Kidney (tissue), 14 donors: Measurements from ENCODE around the gene ZNF784. TPM values are rescaled to one million over a fixed set of nuclear protein-coding genes. Genes with fewer than 3 reads are reported as not detected.

Source experiments
- DNase-seq, 5 donors: peaks; one replicate each; pipeline ENCODE4 v3.0.0-alpha.2; 2013 to 2020
- FAIRE-seq: peaks from 2 replicates; lab custom pipeline; 2012; peaks lifted over from hg19 to GRCh38; lab: Jason Lieb, UNC
- H3K27ac ChIP-seq, 2 donors: one replicate each; pipeline ENCODE4 v1.7.0; 2013; ENCODE audit warnings: low read depth in 2 of 2, low read length in 2 of 2, inconsistent platforms in 1 of 2
- H3K27me3 ChIP-seq: one replicate; pipeline ENCODE4 v1.7.1; 2013; ENCODE audit warnings: low read length, inconsistent platforms; ENCODE audit not compliant: control insufficient read depth, insufficient read depth
- H3K36me3 ChIP-seq, 3 donors: one replicate each; pipeline versions ENCODE4 v1.7.0 to v1.7.1; 2013; ENCODE audit warnings: low read length in 3 of 3, control low read depth in 1 of 3, inconsistent platforms in 1 of 3; ENCODE audit not compliant: insufficient read depth in 3 of 3, control insufficient read depth in 2 of 3
- H3K4me1 ChIP-seq, 3 donors: one replicate each; pipeline versions ENCODE4 v1.7.0 to v1.7.1; 2013; ENCODE audit warnings: low read length in 3 of 3, inconsistent platforms in 1 of 3, low read depth in 1 of 3; ENCODE audit not compliant: control insufficient read depth in 2 of 3, insufficient read depth in 2 of 3
- H3K4me3 ChIP-seq, 3 donors: one replicate each; pipeline versions ENCODE4 v1.7.0 to v1.8.1; 2013; ENCODE audit warnings: low read length in 3 of 3, control low read depth in 1 of 3, inconsistent platforms in 1 of 3
- H3K9ac ChIP-seq, 3 donors: one replicate each; pipeline versions ENCODE4 v1.7.0 to v1.7.1; 2013; ENCODE audit warnings: low read length in 3 of 3, control low read depth in 1 of 3, inconsistent platforms in 1 of 3
- H3K9me3 ChIP-seq, 3 donors: one replicate each; pipeline versions ENCODE4 v1.7.0 to v1.7.1; 2013; ENCODE audit warnings: low read length in 3 of 3, control low read depth in 1 of 3, inconsistent platforms in 1 of 3; ENCODE audit not compliant: control insufficient read depth in 2 of 3, insufficient read depth in 1 of 3
- intact Hi-C: fragments of 100-400 bp; cut with DNase I; formaldehyde crosslinking; loops from one replicate; pipeline ENCODE4 v1.11.1; 2022
- polyA plus RNA-seq: library from polyadenylated mRNA; stranded (reverse); fragments of 350-450 nt; fragmentation: Illumina TruSeq; extraction: RNeasy Lipid Tissue Mini Kit (QIAGEN cat#74804); gene quantifications from one replicate; pipeline ENCODE4 v1.2.3, GENCODE V29; 2014; ENCODE audit warnings: low read depth, low replicate concordance; ENCODE audit not compliant: insufficient read depth
- total RNA-seq: library from RNA; stranded (reverse); fragmentation: NEBNext Ultra II Directional; extraction: Animal tissue kit (Norgen Biotek cat#: 25700); gene quantifications from one replicate; pipeline ENCODE4 v1.2.1, GENCODE V29; 2021
- TF ChIP-seq, protein P1 (sequence below): IDR thresholded peaks from 3 replicates; pipeline ENCODE4 v1.5.1; 2012; ENCODE audit warnings: mild to moderate bottlenecking, moderate library complexity, borderline replicate concordance; ENCODE audit not compliant: insufficient read depth; ENCODE audit errors: extremely low read depth
- donor health status: control.
- donor health status: control.
- donor health status: control.
- donor health status: control.
- donor health status: control.
- donor health status: DM: yes; HTN: yes; CAD: no.
- donor health status: Normal renal cell carcinoma (clear cell type).

ZNF784 gene
- total and polyA plus RNA-seq, 2 donors from 2014 or later = 6.6 to 9.8 TPM

DNA sequence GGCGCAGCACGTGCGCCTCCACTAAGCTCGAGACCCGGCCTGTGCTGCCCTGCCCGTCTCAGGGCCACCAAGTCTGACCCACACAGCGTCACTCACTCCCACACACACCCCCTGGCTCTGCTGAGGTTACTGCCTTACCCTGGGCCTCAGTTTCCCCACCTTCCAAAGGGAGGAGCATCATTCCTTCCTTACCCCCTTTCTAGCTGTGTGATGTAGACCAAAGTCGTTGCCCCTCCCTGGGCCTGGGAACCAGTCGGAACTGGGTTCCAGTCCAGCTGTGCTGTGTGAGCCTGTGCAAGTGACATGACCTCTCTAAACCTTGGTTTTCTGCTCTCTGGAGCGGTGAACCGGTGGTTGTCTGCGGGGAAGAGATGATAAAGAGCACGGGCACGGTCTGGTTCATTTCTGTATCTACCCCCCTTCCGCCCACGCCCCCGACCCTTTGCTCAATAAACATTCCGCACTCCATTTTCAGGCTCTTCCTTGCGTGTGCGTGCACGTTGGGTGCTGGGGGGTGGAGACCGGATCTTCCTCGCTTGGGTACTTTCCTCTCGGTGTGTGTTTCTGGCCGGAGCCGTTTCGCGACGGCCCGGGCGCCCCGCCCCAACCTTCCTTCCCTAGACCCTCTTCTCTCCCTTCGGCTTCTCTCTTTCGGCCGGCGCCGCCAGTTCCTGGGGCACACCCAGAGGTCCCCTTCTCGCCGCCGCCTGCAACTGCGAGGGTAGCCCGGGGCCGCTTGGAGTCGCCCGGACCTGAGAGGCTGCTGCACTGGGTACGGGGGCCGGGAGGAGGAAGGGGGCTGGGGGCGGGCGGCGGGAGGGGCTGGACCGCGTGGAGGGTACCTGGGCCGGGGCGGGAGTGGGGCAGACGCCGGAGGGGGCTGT is 18.9 kb upstream of the ZNF784 start, which contains the start of gene ZNF581:
TSS of gene ZNF581 (plus strand) at position 647 of the 884 bp plus-strand sequence. CDS start 923 bp downstream, outside the sequence.
- peak within 1 kb of the TSS; percentile 72 to 74 for H3K27ac ChIP-seq
- peak; percentile 73 to 94 (median 84) for DNase-seq
- H3K27me3 ChIP-seq = no peaks in the 10 kb centered on the region
- H3K9ac ChIP-seq = peak within 1 kb of the TSS; percentile 30 to 84 (median 69)
- H3K9me3 ChIP-seq = no peaks in the 10 kb centered on the region
- peak within 1 kb of the TSS; percentile 53 to 82 (median 79) for H3K4me3 ChIP-seq
- FAIRE-seq = no peak
- TF ChIP-seq, protein P1, sequence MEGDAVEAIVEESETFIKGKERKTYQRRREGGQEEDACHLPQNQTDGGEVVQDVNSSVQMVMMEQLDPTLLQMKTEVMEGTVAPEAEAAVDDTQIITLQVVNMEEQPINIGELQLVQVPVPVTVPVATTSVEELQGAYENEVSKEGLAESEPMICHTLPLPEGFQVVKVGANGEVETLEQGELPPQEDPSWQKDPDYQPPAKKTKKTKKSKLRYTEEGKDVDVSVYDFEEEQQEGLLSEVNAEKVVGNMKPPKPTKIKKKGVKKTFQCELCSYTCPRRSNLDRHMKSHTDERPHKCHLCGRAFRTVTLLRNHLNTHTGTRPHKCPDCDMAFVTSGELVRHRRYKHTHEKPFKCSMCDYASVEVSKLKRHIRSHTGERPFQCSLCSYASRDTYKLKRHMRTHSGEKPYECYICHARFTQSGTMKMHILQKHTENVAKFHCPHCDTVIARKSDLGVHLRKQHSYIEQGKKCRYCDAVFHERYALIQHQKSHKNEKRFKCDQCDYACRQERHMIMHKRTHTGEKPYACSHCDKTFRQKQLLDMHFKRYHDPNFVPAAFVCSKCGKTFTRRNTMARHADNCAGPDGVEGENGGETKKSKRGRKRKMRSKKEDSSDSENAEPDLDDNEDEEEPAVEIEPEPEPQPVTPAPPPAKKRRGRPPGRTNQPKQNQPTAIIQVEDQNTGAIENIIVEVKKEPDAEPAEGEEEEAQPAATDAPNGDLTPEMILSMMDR = no peak
- peaks cover 0 to 41% (median 4%) of the 10 kb centered on the region in 3 donors for H3K4me1 ChIP-seq
- H3K36me3 ChIP-seq = no peaks in the 10 kb centered on the region
- intact Hi-C loops = no loop called here

DNA sequence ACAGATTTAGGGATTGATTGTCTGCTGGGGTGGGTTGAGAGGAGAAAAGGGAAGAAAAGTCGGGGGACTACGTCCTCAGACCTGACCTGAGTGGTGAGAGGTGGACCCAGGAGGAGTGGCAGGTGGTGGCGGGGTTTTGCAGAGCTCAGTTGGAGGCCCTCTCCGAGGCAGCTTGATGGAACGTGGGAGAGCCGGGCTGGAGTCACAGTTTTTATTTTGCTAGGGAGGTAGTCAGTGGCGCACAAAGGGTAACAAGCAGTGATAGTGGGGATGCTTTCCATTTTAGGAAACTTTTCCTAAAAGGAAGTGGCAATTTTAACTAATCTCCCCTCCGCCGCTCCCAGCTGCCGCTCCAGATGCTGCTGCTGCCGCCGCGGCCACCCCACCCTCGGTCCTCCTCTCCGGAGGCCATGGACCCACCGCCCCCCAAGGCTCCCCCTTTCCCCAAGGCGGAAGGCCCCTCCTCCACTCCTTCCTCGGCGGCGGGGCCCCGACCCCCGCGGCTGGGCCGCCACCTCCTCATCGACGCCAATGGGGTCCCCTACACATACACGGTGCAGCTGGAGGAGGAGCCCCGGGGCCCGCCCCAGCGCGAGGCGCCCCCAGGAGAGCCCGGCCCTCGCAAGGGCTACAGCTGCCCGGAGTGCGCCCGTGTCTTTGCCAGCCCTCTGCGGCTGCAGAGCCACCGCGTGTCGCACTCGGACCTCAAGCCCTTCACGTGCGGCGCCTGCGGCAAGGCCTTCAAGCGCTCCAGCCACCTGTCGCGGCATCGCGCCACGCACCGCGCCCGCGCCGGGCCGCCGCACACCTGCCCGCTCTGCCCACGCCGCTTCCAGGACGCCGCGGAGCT is 18.0 kb upstream of the ZNF784 start:
- peak overlapping the region; percentile 46 to 82 (median 79) for H3K4me3 ChIP-seq
- no peaks in the 10 kb centered on the region for H3K27me3 ChIP-seq
- FAIRE-seq (no peak), DNase-seq (peak in 2 of 5 donors; percentile 62 to 90)
- H3K27ac ChIP-seq = peak overlapping the region; percentile 45 to 74
- peaks cover 0 to 39% (median 4%) of the 10 kb centered on the region in 3 donors for H3K4me1 ChIP-seq
- intact Hi-C loops = no loop called here
- TF ChIP-seq, protein P1 = no peak
- no peaks in the 10 kb centered on the region for H3K9me3 ChIP-seq
- peak overlapping the region in 2 of 3 donors; percentile 18 to 84 for H3K9ac ChIP-seq
- H3K36me3 ChIP-seq = no peaks in the 10 kb centered on the region

DNA sequence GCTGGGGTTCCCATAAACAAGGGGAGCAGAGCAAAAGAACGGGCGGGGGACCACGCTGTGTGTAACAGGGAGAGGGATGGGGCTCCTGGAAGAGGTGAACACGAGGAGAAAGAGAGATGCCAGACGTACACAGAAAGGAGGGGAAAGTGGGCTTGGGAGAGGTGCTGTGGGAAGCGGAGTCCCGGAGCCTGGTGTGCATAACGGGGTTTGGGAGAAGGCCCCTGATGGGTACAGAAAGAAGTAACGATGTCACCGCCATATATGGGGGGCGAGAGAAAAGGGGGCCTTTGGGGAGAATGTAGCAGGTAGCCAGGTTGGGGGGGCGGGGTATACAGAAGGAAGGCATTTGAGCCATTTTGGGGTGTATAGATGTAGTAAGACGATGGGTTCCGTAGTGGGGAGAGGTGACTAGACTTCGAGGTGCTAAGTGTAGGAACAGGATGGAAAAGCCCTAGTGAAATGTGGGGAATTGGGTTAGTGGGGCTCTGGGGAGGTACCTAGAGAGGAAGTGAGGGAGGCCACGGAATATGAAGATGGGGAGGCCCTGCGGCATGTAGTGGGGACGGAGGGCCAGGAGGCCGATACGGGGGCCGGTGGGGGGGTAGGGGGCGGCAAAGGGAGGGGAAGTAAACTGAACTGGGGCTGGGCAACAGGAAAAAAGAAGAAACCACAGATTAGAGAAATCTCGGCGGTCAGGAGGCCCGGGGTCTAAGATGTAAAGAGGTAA is 17.2 kb upstream of the ZNF784 start:
- Histone ChIP-seq H3K9me3 (no peaks in the 10 kb centered on the region), H3K27ac (peak overlapping the region; percentile 63 to 89), H3K36me3 (no peaks in the 10 kb centered on the region), H3K27me3 (no peaks in the 10 kb centered on the region), H3K4me1 (peaks cover 0 to 38% (median 4%) of the 10 kb centered on the region in 3 donors), H3K4me3 (peak overlapping the region; percentile 64 to 84 (median 79)), H3K9ac (peak overlapping the region; percentile 50 to 84 (median 69))
- TF ChIP-seq, protein P1 = no peak
- FAIRE-seq = no peak
- peak in 1 of 5 donors; percentile 38 for DNase-seq
- intact Hi-C loops = no loop called here
